Activated CD8-positive, alpha-beta T cell treated with anti-CD3 and anti-CD28 coated beads for 36 hours (primary cell): ENCODE results near the gene CDCA7L. TPM values are rescaled to one million over a fixed set of nuclear protein-coding genes. Genes with fewer than 3 reads are reported as not detected.

Experiments used
- ATAC-seq: fragments of 200-7000 bp; cut with Tn5 transposase; one replicate; pipeline ENCODE4 v1.10.0; 2021; ENCODE audit warnings: mild to moderate bottlenecking, moderate library complexity
- CTCF ChIA-PET: fragments of 350-600 bp; sonication (Branson Sonifier 250); formaldehyde crosslinking; loops from one replicate; lab custom pipeline; 2021; ENCODE audit warnings: antibody characterized with exemption; lab: Charles Lee
- POLR2A ChIA-PET: fragments of 350-600 bp; sonication (Branson Sonifier 250); formaldehyde crosslinking; loops from one replicate; lab custom pipeline; 2021; ENCODE audit warnings: antibody characterized with exemption; lab: Charles Lee
- DNase-seq: peaks from one replicate; pipeline ENCODE4 v3.0.0-alpha.2; 2020
- H3K27ac Mint-ChIP-seq: one replicate; pipeline ENCODE4 v1.8.0; 2021; ENCODE audit warnings: mild to moderate bottlenecking, mixed read lengths
- H3K27me3 Mint-ChIP-seq: one replicate; pipeline ENCODE4 v1.8.0; 2021; ENCODE audit warnings: mixed read lengths
- H3K36me3 Mint-ChIP-seq: one replicate; pipeline ENCODE4 v1.8.0; 2021; ENCODE audit warnings: low read depth, mixed read lengths
- H3K4me1 Mint-ChIP-seq: one replicate; pipeline ENCODE4 v1.8.0; 2021; ENCODE audit warnings: low read depth, mixed read lengths
- H3K4me3 Mint-ChIP-seq: one replicate; pipeline ENCODE4 v1.8.0; 2021; ENCODE audit warnings: mild to moderate bottlenecking, moderate library complexity, mixed read lengths
- H3K9me3 Mint-ChIP-seq: one replicate; pipeline ENCODE4 v1.8.0; 2021; ENCODE audit warnings: mixed read lengths
- CTCF ChIP-seq: fragments of 200-600 bp; IDR thresholded peaks from one replicate; pipeline ENCODE4 v1.8.0; 2022; ENCODE audit warnings: antibody characterized with exemption, mild to moderate bottlenecking
- intact Hi-C: fragments of 100-400 bp; cut with micrococcal nuclease; formaldehyde crosslinking; loops from one replicate; pipeline ENCODE4 v1.10.0; 2022
- total RNA-seq, 2 experiments: library from RNA; stranded (reverse); gene quantifications; one replicate each; pipeline ENCODE4 v1.2.3, GENCODE V29; 2021

Gene CDCA7L
- total RNA-seq, 2 experiments from 2014 or later = 101 to 102 TPM

GRCh38 chr7:21980926-21981500 lies 35.3 kb upstream of the CDCA7L start:
- intact Hi-C loops = no loop called here
- Mint-ChIP-seq H3K27me3 (no peaks in the 10 kb centered on the region), H3K36me3 (no peaks in the 10 kb centered on the region), H3K4me3 (no peak overlapping the region), H3K4me1 (no peaks in the 10 kb centered on the region), H3K27ac (no peak overlapping the region), H3K9me3 (no peaks in the 10 kb centered on the region)
- DNase-seq (no peak), ATAC-seq (no peak)
- TF ChIP-seq CTCF = no peak
- CTCF ChIA-PET = no interaction called here
- POLR2A ChIA-PET = no interaction called here

GRCh38 chr7:21972397-21972784 lies 26.7 kb upstream of the CDCA7L start:
- no peak overlapping the region for H3K4me3 Mint-ChIP-seq
- TF ChIP-seq CTCF = no peak
- peaks cover 6% of the 10 kb centered on the region for H3K4me1 Mint-ChIP-seq
- H3K27me3 Mint-ChIP-seq = peaks cover 1% of the 10 kb centered on the region
- intact Hi-C loops = no loop called here
- DNase-seq = no peak
- no peak overlapping the region for H3K27ac Mint-ChIP-seq
- no peak for ATAC-seq
- ChIA-PET CTCF (no interaction called here), POLR2A (no interaction called here)
- H3K9me3 Mint-ChIP-seq = no peaks in the 10 kb centered on the region
- no peaks in the 10 kb centered on the region for H3K36me3 Mint-ChIP-seq

- H3K4me1 Mint-ChIP-seq = peaks cover 7% of the 10 kb centered on the region
- H3K27ac Mint-ChIP-seq = no peak overlapping the region
- no peak for TF ChIP-seq CTCF
- H3K36me3 Mint-ChIP-seq = no peaks in the 10 kb centered on the region
- H3K27me3 Mint-ChIP-seq = peaks cover 1% of the 10 kb centered on the region
- POLR2A ChIA-PET = no interaction called here
- no peaks in the 10 kb centered on the region for H3K9me3 Mint-ChIP-seq
- DNase-seq (no peak), ATAC-seq (no peak)
- intact Hi-C loops = no loop called here
- H3K4me3 Mint-ChIP-seq = no peak overlapping the region
- CTCF ChIA-PET = no interaction called here
Observed at GRCh38 chr7:21971780-21972396, 26.2 kb upstream of the CDCA7L start.

- H3K4me3 Mint-ChIP-seq = no peak overlapping the region
- intact Hi-C loops = no loop called here
- DNase-seq (no peak), ATAC-seq (no peak)
- H3K4me1 Mint-ChIP-seq = peaks cover 7% of the 10 kb centered on the region
- POLR2A ChIA-PET = interaction anchor here (0.9 to 1.0 kb wide), 2 partner anchors 24 to 30 kb away, joined by 3 to 4 read pairs; partner anchors contain the start of gene CDCA7L
- H3K36me3 Mint-ChIP-seq = no peaks in the 10 kb centered on the region
- TF ChIP-seq CTCF = no peak
- H3K27me3 Mint-ChIP-seq = peaks cover 1% of the 10 kb centered on the region
- no peak overlapping the region for H3K27ac Mint-ChIP-seq
- CTCF ChIA-PET = interaction anchor here (3.1 kb wide), 1 partner anchor 32 kb away, joined by 15 read pairs; no protein-coding TSS in a partner anchor
- no peaks in the 10 kb centered on the region for H3K9me3 Mint-ChIP-seq
Observed at GRCh38 chr7:21969822-21970221, 24.1 kb upstream of the CDCA7L start.

- H3K27me3 Mint-ChIP-seq = peaks cover under 1% of the 10 kb centered on the region
Observed at GRCh38 chr7:21967598-21968003, 21.9 kb upstream of the CDCA7L start.

More at GRCh38 chr7:21967598-21968003, 21.9 kb upstream of the CDCA7L start:
- ATAC-seq (peak; percentile 24), DNase-seq (peak; percentile 38)
- Mint-ChIP-seq H3K9me3 (no peaks in the 10 kb centered on the region), H3K4me3 (no peak overlapping the region), H3K4me1 (peaks cover 7% of the 10 kb centered on the region), H3K27ac (no peak overlapping the region), H3K36me3 (no peaks in the 10 kb centered on the region)
- no peak for TF ChIP-seq CTCF
- intact Hi-C loops = no loop called here
- CTCF ChIA-PET = interaction anchor here (1.1 to 3.1 kb wide), 3 partner anchors 13 to 726 kb away, joined by 3 to 15 read pairs (median 6); no protein-coding TSS in a partner anchor
- POLR2A ChIA-PET = no interaction called here
